Breast epithelium (tissue), 4 donors: ENCODE data around the gene TRIO. TPM values are rescaled to one million over a fixed set of nuclear protein-coding genes. Genes with fewer than 3 reads are reported as not detected.
A peak's percentile ranks its signal among the peaks of the same experiment; 100 is the strongest.

Experiments
- DNase-seq, 2 donors: peaks; one replicate each; pipeline ENCODE4 v3.0.0-alpha.2; 2019; ENCODE audit warnings: low spot score in 2 of 2
- H3K27ac ChIP-seq, 2 donors: fragments of 200-600 bp; sonication (generic) in 1 of 2; one replicate each; pipeline ENCODE4 v1.5.1; 2016 to 2019; ENCODE audit warnings: mild to moderate bottlenecking in 1 of 2
- H3K27me3 ChIP-seq, 2 donors: fragments of 200-600 bp; sonication (generic) in 1 of 2; one replicate each; pipeline versions ENCODE4 v1.5.1 to v1.6.0; 2017 to 2019; ENCODE audit warnings: control low read depth in 1 of 2, mild to moderate bottlenecking in 1 of 2
- H3K36me3 ChIP-seq: fragments of 200-600 bp; one replicate; pipeline ENCODE4 v1.5.1; 2019
- H3K4me1 ChIP-seq, 2 donors: fragments of 200-600 bp; sonication (generic); one replicate each; pipeline ENCODE4 v1.5.1; 2016 to 2019; ENCODE audit warnings: control low read depth in 1 of 2
- H3K4me3 ChIP-seq, 3 donors: fragments of 200-600 bp; sonication (generic); 1 replicate in 2 of 3; 2 replicates in 1 of 3; pipeline ENCODE4 v1.5.1; 2016 to 2019; ENCODE audit warnings: mild to moderate bottlenecking in 3 of 3, moderate library complexity in 2 of 3
- H3K9me3 ChIP-seq, 2 donors: fragments of 200-600 bp; sonication (generic) in 1 of 2; one replicate each; pipeline ENCODE4 v1.5.1; 2016 to 2019; ENCODE audit warnings: control low read depth in 1 of 2
- POLR2A ChIP-seq: fragments of 450-650 bp; IDR thresholded peaks from one replicate; pipeline ENCODE4 v1.6.1; 2016; ENCODE audit warnings: antibody characterized with exemption, mild to moderate bottlenecking, moderate library complexity
- POLR2AphosphoS5 ChIP-seq, 3 donors: sonication (generic); formaldehyde crosslinking; IDR thresholded peaks; one replicate each; pipeline ENCODE4 v1.6.1; 2017; ENCODE audit warnings: antibody characterized with exemption in 3 of 3
- intact Hi-C: fragments of 100-400 bp; cut with DNase I; formaldehyde crosslinking; loops from one replicate; pipeline ENCODE4 v1.15.1; 2023; ENCODE audit warnings: low total_unique reads
- total RNA-seq, 3 donors: library from RNA; depleted of rRNA; stranded (reverse); fragments of >200 nt; gene quantifications; one replicate each; pipeline ENCODE4 v1.1.0, GENCODE V29; 2016
- TF ChIP-seq, protein P1 (sequence below), 3 donors: fragments of 450-650 bp; IDR thresholded peaks; one replicate each; pipeline ENCODE4 v1.5.1; 2016 to 2017; ENCODE audit warnings: antibody characterized with exemption in 3 of 3, mild to moderate bottlenecking in 3 of 3, moderate library complexity in 3 of 3

Gene TRIO
- total RNA-seq, 3 donors from 2014 or later: 191 to 209 (median 193) TPM

DNA sequence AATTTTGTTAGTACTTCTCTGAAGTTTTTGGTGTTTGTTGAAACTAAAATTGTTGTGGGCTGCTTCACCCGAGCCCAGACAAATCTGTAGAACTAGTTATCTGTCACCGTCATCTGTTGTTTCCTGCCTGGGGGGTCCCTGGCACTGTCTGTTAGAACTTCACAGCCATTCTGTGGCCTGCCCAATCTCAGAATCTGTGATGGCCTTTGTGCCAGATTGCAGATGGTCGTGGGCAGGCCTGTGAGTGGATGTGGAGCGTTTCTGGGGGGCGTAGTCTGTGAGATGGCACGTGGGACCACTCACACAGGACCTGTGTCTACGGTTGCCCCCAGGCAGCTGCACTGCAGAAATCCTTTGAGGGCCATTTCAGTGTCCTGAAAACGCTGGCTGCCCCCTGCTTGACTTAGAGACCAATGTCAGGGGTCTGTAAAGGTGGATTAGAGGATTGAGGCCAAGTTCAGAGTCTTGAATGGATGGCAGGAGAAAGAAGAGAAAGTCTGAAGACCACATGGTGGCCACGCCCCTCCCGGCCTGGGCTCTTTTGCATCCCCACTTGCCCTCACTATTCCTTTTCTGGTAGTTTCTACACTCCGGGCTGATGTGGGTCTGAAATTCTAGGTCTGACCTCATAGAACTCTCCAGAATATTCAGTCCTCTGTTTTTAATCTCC lies 38.3 kb downstream of the TRIO start:
- H3K27ac ChIP-seq: no peak overlapping the region
- intact Hi-C loops: no loop called here
- no peaks in the 10 kb centered on the region for H3K9me3 ChIP-seq
- no peak overlapping the region for H3K4me3 ChIP-seq
- DNase-seq: no peak
- peaks cover 5 to 7% of the 10 kb centered on the region in 2 donors for H3K4me1 ChIP-seq
- H3K36me3 ChIP-seq: no peaks in the 10 kb centered on the region
- H3K27me3 ChIP-seq: no peaks in the 10 kb centered on the region
- TF ChIP-seq POLR2A: no peak
- TF ChIP-seq, protein P1, sequence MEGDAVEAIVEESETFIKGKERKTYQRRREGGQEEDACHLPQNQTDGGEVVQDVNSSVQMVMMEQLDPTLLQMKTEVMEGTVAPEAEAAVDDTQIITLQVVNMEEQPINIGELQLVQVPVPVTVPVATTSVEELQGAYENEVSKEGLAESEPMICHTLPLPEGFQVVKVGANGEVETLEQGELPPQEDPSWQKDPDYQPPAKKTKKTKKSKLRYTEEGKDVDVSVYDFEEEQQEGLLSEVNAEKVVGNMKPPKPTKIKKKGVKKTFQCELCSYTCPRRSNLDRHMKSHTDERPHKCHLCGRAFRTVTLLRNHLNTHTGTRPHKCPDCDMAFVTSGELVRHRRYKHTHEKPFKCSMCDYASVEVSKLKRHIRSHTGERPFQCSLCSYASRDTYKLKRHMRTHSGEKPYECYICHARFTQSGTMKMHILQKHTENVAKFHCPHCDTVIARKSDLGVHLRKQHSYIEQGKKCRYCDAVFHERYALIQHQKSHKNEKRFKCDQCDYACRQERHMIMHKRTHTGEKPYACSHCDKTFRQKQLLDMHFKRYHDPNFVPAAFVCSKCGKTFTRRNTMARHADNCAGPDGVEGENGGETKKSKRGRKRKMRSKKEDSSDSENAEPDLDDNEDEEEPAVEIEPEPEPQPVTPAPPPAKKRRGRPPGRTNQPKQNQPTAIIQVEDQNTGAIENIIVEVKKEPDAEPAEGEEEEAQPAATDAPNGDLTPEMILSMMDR (IDR thresholded peaks at IDR 0.05): no peak
- TF ChIP-seq POLR2AphosphoS5 (IDR thresholded peaks at IDR 0.05): no peak

DNA sequence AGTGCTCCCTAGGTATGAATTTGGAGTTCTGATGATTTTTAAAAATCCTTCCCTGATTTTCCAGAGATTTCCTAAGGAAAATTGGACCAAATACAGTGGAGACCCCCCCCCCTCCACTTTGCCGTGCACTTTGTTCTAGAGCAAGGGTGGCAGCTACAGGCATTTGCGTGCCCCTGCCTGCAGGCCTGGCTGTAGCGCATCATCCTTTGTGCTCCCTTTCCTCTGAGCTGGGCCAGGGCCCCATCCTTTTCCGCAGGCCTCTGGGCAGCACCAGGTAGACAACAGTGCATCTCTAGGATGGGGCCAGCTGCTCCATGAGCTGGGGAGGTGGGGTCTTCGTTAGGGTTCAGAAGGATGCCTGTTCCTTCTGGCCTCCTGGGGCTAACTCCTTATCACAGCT lies 39.6 kb downstream of the TRIO start:
- DNase-seq: no peak
- H3K27me3 ChIP-seq: no peaks in the 10 kb centered on the region
- no peaks in the 10 kb centered on the region for H3K9me3 ChIP-seq
- intact Hi-C loops: no loop called here
- no peaks in the 10 kb centered on the region for H3K36me3 ChIP-seq
- no peak overlapping the region for H3K4me3 ChIP-seq
- H3K27ac ChIP-seq: peak overlapping the region; percentile 31 to 70
- peaks cover 5 to 7% of the 10 kb centered on the region in 2 donors for H3K4me1 ChIP-seq
- TF ChIP-seq, protein P1 (IDR thresholded peaks at IDR 0.05): no peak
- TF ChIP-seq POLR2A (no peak), POLR2AphosphoS5 (IDR thresholded peaks at IDR 0.05) (no peak)

DNA sequence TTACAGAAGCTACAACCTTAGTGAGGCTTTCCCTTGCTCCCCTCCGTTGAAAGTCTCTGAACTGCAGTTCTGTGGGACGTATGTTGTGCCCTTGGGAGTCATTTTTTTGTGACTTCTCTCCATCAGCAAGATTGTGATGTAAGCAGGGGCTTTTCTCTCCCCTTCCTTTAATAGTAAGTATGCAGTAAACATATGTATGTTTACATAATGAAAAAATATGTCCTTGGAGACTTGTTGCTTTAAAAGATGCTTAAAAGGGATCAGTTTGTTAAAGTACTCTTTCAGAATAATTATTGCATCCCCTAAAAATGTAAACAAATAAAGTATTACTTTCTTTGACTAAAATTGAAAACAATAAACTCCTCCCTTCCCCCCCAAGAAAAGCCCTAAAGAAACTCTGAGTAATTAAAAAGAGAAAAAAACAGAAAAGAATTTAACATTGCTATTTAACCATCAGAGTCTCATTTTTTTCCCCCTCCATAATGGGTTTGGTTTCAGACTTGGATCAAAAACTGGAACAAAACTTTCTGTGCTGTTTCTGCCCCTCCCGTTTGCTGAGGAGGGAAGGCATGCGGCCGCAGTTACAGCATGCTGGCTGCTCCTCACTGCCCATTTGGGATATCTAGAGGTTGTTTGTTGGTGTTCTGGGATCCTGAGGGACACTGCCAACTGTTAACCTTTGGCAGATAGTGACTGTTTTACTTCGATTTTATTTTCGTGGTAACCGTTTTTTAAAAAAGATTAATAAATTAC lies 40.2 kb downstream of the TRIO start:
- DNase-seq: no peak
- no peaks in the 10 kb centered on the region for H3K9me3 ChIP-seq
- H3K36me3 ChIP-seq: no peaks in the 10 kb centered on the region
- intact Hi-C loops: no loop called here
- H3K27ac ChIP-seq: peak overlapping the region; percentile 31 to 91
- H3K27me3 ChIP-seq: no peaks in the 10 kb centered on the region
- TF ChIP-seq POLR2AphosphoS5 (IDR thresholded peaks at IDR 0.05) (no peak), POLR2A (no peak)
- TF ChIP-seq, protein P1 (IDR thresholded peaks at IDR 0.05): no peak
- no peak overlapping the region for H3K4me3 ChIP-seq
- H3K4me1 ChIP-seq: peaks cover 5 to 7% of the 10 kb centered on the region in 2 donors

DNA sequence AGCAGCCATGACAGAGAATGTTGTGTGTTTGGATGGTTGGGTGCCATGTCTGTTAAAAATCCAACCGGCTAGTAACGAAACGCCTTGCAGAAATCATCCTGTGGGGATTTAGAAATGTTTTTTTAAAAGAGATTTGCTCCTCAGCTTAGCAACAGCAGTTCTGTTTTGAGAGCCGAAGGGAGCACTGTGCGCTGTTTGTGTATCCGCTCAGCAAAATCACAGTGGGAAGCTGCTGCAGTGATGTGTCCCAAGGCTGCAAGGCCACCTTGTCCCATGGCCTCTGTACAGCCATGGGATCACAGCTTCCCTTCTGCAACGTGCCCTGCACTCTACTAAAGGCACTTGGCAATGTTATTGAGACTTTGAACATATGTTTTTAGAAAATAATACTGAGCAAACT lies 40.9 kb downstream of the TRIO start:
- Histone ChIP-seq H3K27ac (peak overlapping the region; percentile 31 to 91), H3K9me3 (no peaks in the 10 kb centered on the region), H3K4me1 (peaks cover 5 to 7% of the 10 kb centered on the region in 2 donors), H3K36me3 (no peaks in the 10 kb centered on the region), H3K27me3 (no peaks in the 10 kb centered on the region), H3K4me3 (no peak overlapping the region)
- TF ChIP-seq POLR2AphosphoS5 (IDR thresholded peaks at IDR 0.05) (no peak), POLR2A (no peak)
- TF ChIP-seq, protein P1 (IDR thresholded peaks at IDR 0.05): no peak
- no peak for DNase-seq
- intact Hi-C loops: no loop called here

DNA sequence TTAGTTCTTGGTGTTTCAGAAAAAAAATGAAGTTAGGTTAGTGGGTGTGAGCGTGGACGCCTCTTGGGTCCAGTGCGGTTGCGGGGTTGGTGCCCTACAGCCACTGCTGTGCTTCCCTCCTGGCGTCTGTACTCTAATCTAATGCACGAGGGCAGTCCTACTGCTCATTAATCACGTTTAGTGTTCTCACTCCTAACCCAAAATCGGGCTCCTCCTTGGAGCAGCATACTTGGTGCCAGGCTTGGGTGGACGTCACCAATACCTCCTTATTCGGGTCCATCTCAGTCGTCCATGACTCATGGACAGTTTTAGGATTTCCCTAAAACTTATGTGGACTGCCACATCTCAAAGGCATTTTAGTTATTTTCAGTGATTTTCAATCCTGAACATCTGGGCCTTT lies 41.6 kb downstream of the TRIO start:
- TF ChIP-seq, protein P1 (IDR thresholded peaks at IDR 0.05): no peak
- TF ChIP-seq POLR2A: no peak
- TF ChIP-seq POLR2AphosphoS5 (IDR thresholded peaks at IDR 0.05): no peak
- no peak overlapping the region for H3K4me3 ChIP-seq
- H3K27me3 ChIP-seq: no peaks in the 10 kb centered on the region
- H3K27ac ChIP-seq: peak overlapping the region; percentile 71 to 91
- no peaks in the 10 kb centered on the region for H3K36me3 ChIP-seq
- no peaks in the 10 kb centered on the region for H3K9me3 ChIP-seq
- H3K4me1 ChIP-seq: peaks cover 5 to 7% of the 10 kb centered on the region in 2 donors
- DNase-seq: no peak
- intact Hi-C loops: no loop called here
